G401 (cell line): ENCODE data around the gene HDAC9. TPM values are rescaled to one million over a fixed set of nuclear protein-coding genes. Genes with fewer than 3 reads are reported as not detected.

ENCODE experiments used
- DNase-seq: peaks from one replicate; pipeline ENCODE4 v3.0.0-alpha.2; 2015; ENCODE audit warnings: low spot score
- in situ Hi-C: cut with HindIII; loops from 2 replicates; pipeline ENCODE4 v1.10.0; 2016; ENCODE audit warnings: low sequenced_read_pairs, mixed read lengths
- total RNA-seq: library from RNA; depleted of rRNA; stranded (reverse); fragments of >200 nt; shearing (Covaris generic); gene quantifications from 2 replicates; pipeline ENCODE4 v1.2.3, GENCODE V29; 2014

HDAC9 gene
- total RNA-seq, 1 experiment from 2014 or later: 5.6 TPM

GRCh38 chr7:18547509-18548187 lies 52.1 kb downstream of the HDAC9 start:
- DNase-seq: no peak
- in situ Hi-C loops: no loop called here

- in situ Hi-C loops: no loop called here
- no peak for DNase-seq
These were observed 53.0 kb downstream of the HDAC9 start for GRCh38 chr7:18548534-18548933.

- no peak for DNase-seq
- in situ Hi-C loops: no loop called here
These were observed 55.0 kb downstream of the HDAC9 start for GRCh38 chr7:18550574-18550973.

GRCh38 chr7:18552316-18552916 lies 56.9 kb downstream of the HDAC9 start:
- peak; percentile 64 for DNase-seq
- in situ Hi-C loops: no loop called here

- in situ Hi-C loops: no loop called here
- peak; percentile 69 for DNase-seq
These were observed 57.5 kb downstream of the HDAC9 start for GRCh38 chr7:18552943-18553604.

- in situ Hi-C loops: no loop called here
- no peak for DNase-seq
These were observed 58.1 kb downstream of the HDAC9 start for GRCh38 chr7:18553605-18554003.

- in situ Hi-C loops: no loop called here
- DNase-seq: no peak
These were observed 59.6 kb downstream of the HDAC9 start for GRCh38 chr7:18555120-18555519.

GRCh38 chr7:18555968-18556367 lies 60.4 kb downstream of the HDAC9 start:
- in situ Hi-C loops: no loop called here

GRCh38 chr7:18558503-18558902 lies 63.0 kb downstream of the HDAC9 start:
- DNase-seq: no peak
- in situ Hi-C loops: no loop called here

More at GRCh38 chr7:18555968-18556367, 60.4 kb downstream of the HDAC9 start:
- DNase-seq: no peak

GRCh38 chr7:18558910-18559309 lies 63.4 kb downstream of the HDAC9 start:
- in situ Hi-C loops: no loop called here
- no peak for DNase-seq

GRCh38 chr7:18559756-18560155 lies 64.2 kb downstream of the HDAC9 start:
- in situ Hi-C loops: no loop called here
- DNase-seq: no peak

GRCh38 chr7:18564779-18565178 lies 69.2 kb downstream of the HDAC9 start:
- no peak for DNase-seq
- in situ Hi-C loops: no loop called here

GRCh38 chr7:18565337-18565736 lies 69.8 kb downstream of the HDAC9 start:
- DNase-seq: peak; percentile 97
- in situ Hi-C loops: no loop called here

- in situ Hi-C loops: no loop called here
- DNase-seq: no peak
These were observed 70.7 kb downstream of the HDAC9 start for GRCh38 chr7:18566205-18566604.

GRCh38 chr7:18566829-18567228 lies 71.3 kb downstream of the HDAC9 start:
- no peak for DNase-seq
- in situ Hi-C loops: no loop called here

- in situ Hi-C loops: no loop called here
- DNase-seq: no peak
These were observed 74.9 kb downstream of the HDAC9 start for GRCh38 chr7:18570441-18570840.

- peak; percentile 77 for DNase-seq
- in situ Hi-C loops: no loop called here
These were observed 75.4 kb downstream of the HDAC9 start for GRCh38 chr7:18570890-18571478.

GRCh38 chr7:18572154-18572553 lies 76.6 kb downstream of the HDAC9 start:
- DNase-seq: no peak
- in situ Hi-C loops: no loop called here

- in situ Hi-C loops: no loop called here
- DNase-seq: no peak
These were observed 77.3 kb downstream of the HDAC9 start for GRCh38 chr7:18572885-18573284.
